ENCODE data around the gene MYBPC1.
"Not testable (repeated sequence)": the region's sequence is repeated elsewhere in the genome, so short reads cannot be mapped to it uniquely, and the experiment has no call there.

MYBPC1 gene

GRCh38 chr12:101733166-101733565, 138.4 kb downstream of the MYBPC1 start:
- H2AFZ ChIP-seq = no peak overlapping the region
- H3K27ac ChIP-seq = no peak overlapping the region
- no peak overlapping the region for H3K4me2 ChIP-seq (ENCODE audit: low read length)
- H3K36me3 ChIP-seq (ENCODE audit: control insufficient read depth, insufficient read depth, low read length) = no peaks in the 10 kb centered on the region
- H3K9me3 ChIP-seq (ENCODE audit: control insufficient read depth, low read length) = no peaks in the 10 kb centered on the region
- H3K4me1 ChIP-seq = no peaks in the 10 kb centered on the region
- TF ChIP-seq CTCF (IDR thresholded peaks at IDR 0.05) = no peak
- no peak overlapping the region for H3K4me3 ChIP-seq (ENCODE audit: low read depth, low read length)
- no peaks in the 10 kb centered on the region for H3K27me3 ChIP-seq (ENCODE audit: control insufficient read depth, insufficient read depth, low read length)
- H3K79me2 ChIP-seq = no peaks in the 10 kb centered on the region
- no peak overlapping the region for H3K9ac ChIP-seq

- H3K4me1 ChIP-seq; H3K9ac ChIP-seq; H2AFZ ChIP-seq; H3K36me3 ChIP-seq (ENCODE audit: control insufficient read depth, insufficient read depth, low read length); H3K27me3 ChIP-seq (ENCODE audit: control insufficient read depth, insufficient read depth, low read length); H3K79me2 ChIP-seq; H3K9me3 ChIP-seq (ENCODE audit: control insufficient read depth, low read length); H3K27ac ChIP-seq; H3K4me2 ChIP-seq (ENCODE audit: low read length); H3K4me3 ChIP-seq (ENCODE audit: low read depth, low read length): not testable (repeated sequence)
Measured at GRCh38 chr12:101734482-101734881, 139.7 kb downstream of the MYBPC1 start.
